HepG2 (cell line): ENCODE data around the gene GPR31.

ENCODE experiments used
- JUN ChIP-seq: sonication (generic); formaldehyde crosslinking; IDR thresholded peaks from 2 replicates; pipeline ENCODE4 v1.4.0; 2020; ENCODE audit warnings: mild to moderate bottlenecking, missing genetic modification reagents
- MBD4 ChIP-seq: IDR thresholded peaks from 2 replicates; pipeline ENCODE4 v1.6.1; 2012; ENCODE audit warnings: low read length, inconsistent platforms, borderline replicate concordance
- MEIS1 ChIP-seq: sonication (generic); formaldehyde crosslinking; IDR thresholded peaks from 2 replicates; pipeline ENCODE4 v1.9.0; 2021; ENCODE audit warnings: mild to moderate bottlenecking, missing genetic modification reagents, moderate library complexity, borderline replicate concordance
- MXI1 ChIP-seq: IDR thresholded peaks from 3 replicates; pipeline ENCODE4 v1.6.1; 2012; ENCODE audit warnings: low read depth, low read length, inconsistent platforms, borderline replicate concordance
- SIN3A ChIP-seq: IDR thresholded peaks from 2 replicates; pipeline ENCODE4 v1.6.1; 2011; ENCODE audit warnings: low read depth, mild to moderate bottlenecking, control low read depth, low read length, borderline replicate concordance
- TGIF2 ChIP-seq: IDR thresholded peaks from 2 replicates; pipeline ENCODE4 v1.6.1; 2016; ENCODE audit warnings: control low read depth, missing compliant biosample characterization
- ZBTB20 ChIP-seq: sonication (generic); formaldehyde crosslinking; IDR thresholded peaks from 2 replicates; pipeline ENCODE4 v1.8.1; 2023; ENCODE audit warnings: missing genetic modification reagents, low read depth, mild to moderate bottlenecking, borderline replicate concordance
- ZSCAN22 ChIP-seq: sonication (generic); formaldehyde crosslinking; IDR thresholded peaks from 2 replicates; pipeline ENCODE4 v1.4.0; 2020; ENCODE audit warnings: mild to moderate bottlenecking, missing genetic modification reagents
- TF ChIP-seq, protein P1 (sequence below): sonication (generic); formaldehyde crosslinking; IDR thresholded peaks from 2 replicates; pipeline ENCODE4 v1.5.0; 2020; ENCODE audit warnings: mild to moderate bottlenecking, missing genetic modification reagents, moderate library complexity
- TF ChIP-seq, protein P2 (sequence below): sonication (generic); IDR thresholded peaks from 2 replicates; pipeline ENCODE4 v1.6.1; 2016; ENCODE audit warnings: low read depth, borderline replicate concordance

DNA sequence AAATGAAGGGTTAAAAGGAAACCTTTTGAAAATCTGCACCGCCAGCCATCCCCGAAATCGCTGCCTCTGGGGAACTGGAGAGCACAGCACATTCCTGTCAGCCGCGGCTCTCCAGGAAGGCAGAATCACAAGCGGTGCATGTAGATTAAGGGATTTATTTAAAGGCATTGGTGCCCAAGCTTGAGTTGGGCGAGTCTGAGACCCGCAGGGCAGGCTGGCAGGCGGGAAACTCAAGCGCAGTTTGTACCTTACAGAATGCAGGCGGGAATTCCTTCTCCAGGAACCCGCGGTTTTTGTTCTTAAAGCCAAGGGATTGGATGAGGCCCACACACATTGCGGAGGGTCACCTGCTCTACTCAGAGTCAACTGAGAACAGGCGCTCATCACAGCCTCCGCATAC lies 10.8 kb downstream of the GPR31 start:
- no peak for TF ChIP-seq JUN (CRISPR knock-in tag)
- TF ChIP-seq MEIS1: no peak
- no peak for TF ChIP-seq TGIF2 (CRISPR knock-in tag)
- TF ChIP-seq MXI1: no peak
- no peak for TF ChIP-seq MBD4
- TF ChIP-seq ZBTB20 (CRISPR knock-in tag): no peak
- TF ChIP-seq, protein P1, sequence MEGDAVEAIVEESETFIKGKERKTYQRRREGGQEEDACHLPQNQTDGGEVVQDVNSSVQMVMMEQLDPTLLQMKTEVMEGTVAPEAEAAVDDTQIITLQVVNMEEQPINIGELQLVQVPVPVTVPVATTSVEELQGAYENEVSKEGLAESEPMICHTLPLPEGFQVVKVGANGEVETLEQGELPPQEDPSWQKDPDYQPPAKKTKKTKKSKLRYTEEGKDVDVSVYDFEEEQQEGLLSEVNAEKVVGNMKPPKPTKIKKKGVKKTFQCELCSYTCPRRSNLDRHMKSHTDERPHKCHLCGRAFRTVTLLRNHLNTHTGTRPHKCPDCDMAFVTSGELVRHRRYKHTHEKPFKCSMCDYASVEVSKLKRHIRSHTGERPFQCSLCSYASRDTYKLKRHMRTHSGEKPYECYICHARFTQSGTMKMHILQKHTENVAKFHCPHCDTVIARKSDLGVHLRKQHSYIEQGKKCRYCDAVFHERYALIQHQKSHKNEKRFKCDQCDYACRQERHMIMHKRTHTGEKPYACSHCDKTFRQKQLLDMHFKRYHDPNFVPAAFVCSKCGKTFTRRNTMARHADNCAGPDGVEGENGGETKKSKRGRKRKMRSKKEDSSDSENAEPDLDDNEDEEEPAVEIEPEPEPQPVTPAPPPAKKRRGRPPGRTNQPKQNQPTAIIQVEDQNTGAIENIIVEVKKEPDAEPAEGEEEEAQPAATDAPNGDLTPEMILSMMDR: no peak
- TF ChIP-seq, protein P2, sequence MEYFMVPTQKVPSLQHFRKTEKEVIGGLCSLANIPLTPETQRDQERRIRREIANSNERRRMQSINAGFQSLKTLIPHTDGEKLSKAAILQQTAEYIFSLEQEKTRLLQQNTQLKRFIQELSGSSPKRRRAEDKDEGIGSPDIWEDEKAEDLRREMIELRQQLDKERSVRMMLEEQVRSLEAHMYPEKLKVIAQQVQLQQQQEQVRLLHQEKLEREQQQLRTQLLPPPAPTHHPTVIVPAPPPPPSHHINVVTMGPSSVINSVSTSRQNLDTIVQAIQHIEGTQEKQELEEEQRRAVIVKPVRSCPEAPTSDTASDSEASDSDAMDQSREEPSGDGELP: no peak
- no peak for TF ChIP-seq SIN3A
- TF ChIP-seq ZSCAN22 (CRISPR knock-in tag): no peak
